Measurements from ENCODE around the gene CYP24A1. TPM values are rescaled to one million over a fixed set of nuclear protein-coding genes. Genes with fewer than 3 reads are reported as not detected.

Gene CYP24A1
- total RNA-seq, 2 experiments from 2014 or later = not detected

GRCh38 chr20:54108326-54108642 is 65.5 kb downstream of the CYP24A1 start:
- DNase-seq (no peak), ATAC-seq (no peak)
- POLR2A ChIA-PET = no interaction called here
- Mint-ChIP-seq H3K36me3 (ENCODE audit: low read depth) (no peaks in the 10 kb centered on the region), H3K4me1 (ENCODE audit: low read depth) (no peaks in the 10 kb centered on the region), H3K4me3 (no peak overlapping the region), H3K9me3 (no peaks in the 10 kb centered on the region), H3K27me3 (peaks cover 2% of the 10 kb centered on the region), H3K27ac (no peak overlapping the region)
- CTCF ChIA-PET = interaction anchor here (7.4 kb wide), 1 partner anchor 13 kb away, joined by 55 read pairs; no protein-coding TSS in a partner anchor
- intact Hi-C loops (cut with micrococcal nuclease) = no loop called here
- no peak for TF ChIP-seq CTCF (IDR thresholded peaks at IDR 0.05)

GRCh38 chr20:54107600-54108325 is 66.0 kb downstream of the CYP24A1 start:
- ATAC-seq (no peak), DNase-seq (no peak)
- intact Hi-C loops (cut with micrococcal nuclease) = no loop called here
- Mint-ChIP-seq H3K9me3 (no peaks in the 10 kb centered on the region), H3K27me3 (no peaks in the 10 kb centered on the region), H3K36me3 (ENCODE audit: low read depth) (no peaks in the 10 kb centered on the region), H3K27ac (no peak overlapping the region), H3K4me1 (ENCODE audit: low read depth) (no peaks in the 10 kb centered on the region), H3K4me3 (no peak overlapping the region)
- CTCF ChIA-PET = interaction anchor here (1.1 to 8.9 kb wide), 5 partner anchors 12 to 100 kb away, joined by 3 to 130 read pairs (median 11); partner anchors contain the start of gene PFDN4
- POLR2A ChIA-PET = no interaction called here
- TF ChIP-seq CTCF (IDR thresholded peaks at IDR 0.05) = no peak

DNA sequence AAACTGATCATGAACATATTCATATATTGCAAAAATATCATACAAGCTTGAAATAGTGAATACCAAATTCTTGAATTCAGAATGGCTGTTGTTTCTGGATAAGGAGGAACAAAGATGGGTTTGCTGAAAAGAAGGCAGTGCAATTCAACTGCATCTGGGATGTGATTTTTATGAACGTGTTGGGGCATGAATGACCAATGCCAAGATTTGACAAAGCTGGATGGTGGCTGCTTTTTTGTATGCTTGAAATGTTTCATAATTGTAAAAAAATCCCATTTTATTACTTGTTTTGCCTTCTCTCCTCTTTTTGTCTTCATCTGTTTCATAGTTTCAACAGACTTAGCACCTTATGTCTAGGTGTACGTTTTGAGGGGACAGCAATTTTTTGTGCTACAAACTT is 66.6 kb downstream of the CYP24A1 start:
- Mint-ChIP-seq H3K4me3 (no peak overlapping the region), H3K9me3 (no peaks in the 10 kb centered on the region), H3K4me1 (ENCODE audit: low read depth) (no peaks in the 10 kb centered on the region), H3K27ac (no peak overlapping the region), H3K36me3 (ENCODE audit: low read depth) (no peaks in the 10 kb centered on the region), H3K27me3 (no peaks in the 10 kb centered on the region)
- intact Hi-C loops (cut with micrococcal nuclease) = no loop called here
- no peak for TF ChIP-seq CTCF (IDR thresholded peaks at IDR 0.05)
- ChIA-PET CTCF (interaction anchor here (1.1 to 8.9 kb wide), 5 partner anchors 12 to 101 kb away, joined by 3 to 130 read pairs (median 11); partner anchors contain the start of gene PFDN4), POLR2A (interaction anchor here (1.3 kb wide), 1 partner anchor 93 kb away, joined by 6 read pairs; no protein-coding TSS in a partner anchor)
- ATAC-seq (no peak), DNase-seq (no peak)

DNA sequence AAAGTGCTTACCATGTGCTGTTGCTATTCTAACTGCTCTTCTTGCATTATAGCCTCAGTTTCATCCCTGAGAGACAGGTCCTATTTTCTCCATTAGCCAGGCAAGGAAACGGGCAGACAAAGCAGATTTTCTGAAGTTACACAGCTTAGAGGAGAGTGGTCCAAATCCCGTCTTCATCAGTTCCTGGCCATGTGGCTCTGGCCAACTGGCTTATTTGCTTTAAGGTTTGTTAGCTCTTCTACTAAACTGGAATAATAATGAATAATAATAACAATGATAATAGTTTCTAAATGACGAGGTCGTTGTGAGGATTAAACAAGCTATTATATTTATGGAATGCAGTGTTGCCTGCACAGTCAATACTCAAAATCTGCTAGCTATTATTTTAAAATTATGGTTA is 67.6 kb downstream of the CYP24A1 start:
- no peaks in the 10 kb centered on the region for H3K4me1 Mint-ChIP-seq (ENCODE audit: low read depth)
- H3K36me3 Mint-ChIP-seq (ENCODE audit: low read depth) = no peaks in the 10 kb centered on the region
- H3K4me3 Mint-ChIP-seq = no peak overlapping the region
- CTCF ChIA-PET = interaction anchor here (0.6 to 8.9 kb wide), 6 partner anchors 8 to 1198 kb away, joined by 3 to 130 read pairs (median 8); partner anchors contain the start of gene PFDN4
- DNase-seq (no peak), ATAC-seq (no peak)
- no peaks in the 10 kb centered on the region for H3K27me3 Mint-ChIP-seq
- POLR2A ChIA-PET = interaction anchor here (1.3 kb wide), 1 partner anchor 94 kb away, joined by 6 read pairs; no protein-coding TSS in a partner anchor
- TF ChIP-seq CTCF (IDR thresholded peaks at IDR 0.05) = no peak
- H3K27ac Mint-ChIP-seq = no peak overlapping the region
- H3K9me3 Mint-ChIP-seq = no peaks in the 10 kb centered on the region
- intact Hi-C loops (cut with micrococcal nuclease) = no loop called here

DNA sequence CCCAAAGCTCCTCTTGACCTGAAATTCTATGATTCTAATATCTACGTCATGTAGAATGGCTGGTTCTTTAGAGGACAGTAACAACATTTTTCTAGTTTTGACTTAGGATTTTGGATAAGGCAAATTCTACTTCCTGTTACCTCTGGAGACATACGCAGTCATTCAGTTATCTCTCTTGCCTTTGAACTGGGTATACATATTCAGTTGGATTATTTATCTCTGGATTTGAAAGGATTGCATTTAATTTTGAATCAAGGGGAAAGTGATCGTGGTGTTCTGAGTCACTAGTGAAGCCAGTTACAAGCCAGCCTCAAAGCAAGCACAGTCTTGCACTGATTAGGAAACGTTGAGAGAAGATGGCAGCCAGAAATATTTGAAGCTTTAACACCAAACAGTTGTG is 68.1 kb downstream of the CYP24A1 start:
- Mint-ChIP-seq H3K9me3 (no peaks in the 10 kb centered on the region), H3K27me3 (no peaks in the 10 kb centered on the region), H3K4me1 (ENCODE audit: low read depth) (no peaks in the 10 kb centered on the region), H3K36me3 (ENCODE audit: low read depth) (no peaks in the 10 kb centered on the region), H3K4me3 (no peak overlapping the region), H3K27ac (no peak overlapping the region)
- ATAC-seq (no peak), DNase-seq (no peak)
- ChIA-PET POLR2A (interaction anchor here (1.3 kb wide), 1 partner anchor 94 kb away, joined by 6 read pairs; no protein-coding TSS in a partner anchor), CTCF (interaction anchor here (1.2 to 8.9 kb wide), 8 partner anchors 9 to 542 kb away, joined by 3 to 130 read pairs (median 8); partner anchors contain the start of gene PFDN4)
- intact Hi-C loops (cut with micrococcal nuclease) = no loop called here
- TF ChIP-seq CTCF (IDR thresholded peaks at IDR 0.05) = no peak
